AG09319 (cell line): ENCODE data around the gene SUGT1.

Source experiments
- DNase-seq: peaks from one replicate; pipeline ENCODE4 v3.0.0-alpha.2; 2010; ENCODE audit warnings: low read depth; ENCODE audit errors: extremely low read depth
- CTCF ChIP-seq: IDR thresholded peaks from 2 replicates; pipeline ENCODE4 v1.5.1; 2011; ENCODE audit warnings: low read depth, mild to moderate bottlenecking, inconsistent platforms, low read length, moderate library complexity

The SUGT1 gene

GRCh38 chr13:52739468-52740071 is 86.9 kb downstream of the SUGT1 start, which contains the start of gene CNMD:
Gene CNMD, minus strand, starts transcription at chr13:52739820. Its CDS starts 119 bp downstream, at chr13:52739701.
- no peak for TF ChIP-seq CTCF
- DNase-seq, result no peak

GRCh38 chr13:52743569-52743968 is 90.9 kb downstream of the SUGT1 start:
- DNase-seq, result no peak
- no peak for TF ChIP-seq CTCF

- no peak for DNase-seq
- no peak for TF ChIP-seq CTCF
These were observed 91.4 kb downstream of the SUGT1 start for GRCh38 chr13:52743988-52744387.

- DNase-seq, result no peak
- TF ChIP-seq CTCF, result no peak
These were observed 92.3 kb downstream of the SUGT1 start for GRCh38 chr13:52744842-52745375.

GRCh38 chr13:52746141-52746540 is 93.5 kb downstream of the SUGT1 start:
- DNase-seq, result no peak
- TF ChIP-seq CTCF, result no peak

- DNase-seq, result no peak
- no peak for TF ChIP-seq CTCF
These were observed 96.8 kb downstream of the SUGT1 start for GRCh38 chr13:52749419-52749818.
